Measurements from ENCODE around the gene CEP44.

DNA sequence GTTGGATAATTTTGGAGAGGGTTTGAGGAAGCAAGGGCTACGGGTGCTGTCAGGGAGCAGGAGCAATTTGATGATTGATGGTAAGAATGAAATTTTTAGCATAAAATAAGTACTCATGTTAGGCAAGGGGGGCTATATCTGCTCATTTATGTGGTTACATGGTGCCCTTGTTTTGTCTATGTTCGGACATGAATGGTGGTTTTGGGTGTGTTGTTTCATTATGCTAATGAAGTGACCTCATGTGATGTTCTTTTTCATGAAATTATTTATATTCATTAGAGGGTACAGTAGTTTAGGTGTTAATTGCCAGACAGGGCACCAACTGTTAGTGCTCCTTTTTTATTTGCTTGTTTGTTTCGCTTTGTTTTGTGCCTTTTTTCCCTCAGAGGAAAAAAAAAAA, 29.3 kb downstream of the CEP44 start:
- TF ChIP-seq SUZ12 (IDR thresholded peaks at IDR 0.05; ENCODE audit: extremely low read depth, insufficient read depth, insufficient read length) (no peak), ZNF274 (IDR thresholded peaks at IDR 0.05; ENCODE audit: low read depth, low read length) (no peak), YY1 (IDR thresholded peaks at IDR 0.05; ENCODE audit: insufficient read depth, insufficient read length) (no peak)

All from NT2/D1 (cell line).